Fibroblast of peridontal ligament (primary cell): ENCODE data around the gene ABLIM3.

Experiments
- DNase-seq: peaks from one replicate; pipeline ENCODE4 v3.0.0-alpha.2; 2010; ENCODE audit errors: extremely low read depth

The ABLIM3 gene

GRCh38 chr5:149157330-149157729 is 16.0 kb downstream of the ABLIM3 start:
- DNase-seq = no peak

GRCh38 chr5:149160291-149160787 is 19.0 kb downstream of the ABLIM3 start:
- no peak for DNase-seq

GRCh38 chr5:149161026-149161687 is 19.9 kb downstream of the ABLIM3 start:
- DNase-seq = no peak

GRCh38 chr5:149161850-149162249 is 20.6 kb downstream of the ABLIM3 start:
- no peak for DNase-seq

- no peak for DNase-seq
Measured at GRCh38 chr5:149162401-149163084, 21.2 kb downstream of the ABLIM3 start.

- DNase-seq = no peak
Measured at GRCh38 chr5:149164731-149165130, 23.4 kb downstream of the ABLIM3 start.

- DNase-seq = peak; percentile 68
Measured at GRCh38 chr5:149166128-149166527, 24.8 kb downstream of the ABLIM3 start.

- DNase-seq = peak; percentile 66
Measured at GRCh38 chr5:149166591-149167100, 25.4 kb downstream of the ABLIM3 start.

- no peak for DNase-seq
Measured at GRCh38 chr5:149168276-149168906, 27.1 kb downstream of the ABLIM3 start.

GRCh38 chr5:149170299-149170698 is 29.0 kb downstream of the ABLIM3 start:
- peak; percentile 51 for DNase-seq

GRCh38 chr5:149172261-149172660 is 31.0 kb downstream of the ABLIM3 start:
- DNase-seq = peak; percentile 80

GRCh38 chr5:149172709-149173505 is 31.6 kb downstream of the ABLIM3 start:
- DNase-seq = peak; percentile 29

GRCh38 chr5:149174847-149175234 is 33.5 kb downstream of the ABLIM3 start:
- DNase-seq = peak; percentile 30

- no peak for DNase-seq
Measured at GRCh38 chr5:149175346-149176105, 34.2 kb downstream of the ABLIM3 start.

- no peak for DNase-seq
Measured at GRCh38 chr5:149177339-149177843, 36.1 kb downstream of the ABLIM3 start.

GRCh38 chr5:149177911-149178565 is 36.7 kb downstream of the ABLIM3 start:
- DNase-seq = no peak

GRCh38 chr5:149181732-149182131 is 40.4 kb downstream of the ABLIM3 start:
- no peak for DNase-seq

- DNase-seq = no peak
Measured at GRCh38 chr5:149182241-149182640, 40.9 kb downstream of the ABLIM3 start.

- DNase-seq = no peak
Measured at GRCh38 chr5:149185067-149185466, 43.8 kb downstream of the ABLIM3 start.

- no peak for DNase-seq
Measured at GRCh38 chr5:149186506-149186905, 45.2 kb downstream of the ABLIM3 start.
